ENCODE data around the gene SLK.

DNA sequence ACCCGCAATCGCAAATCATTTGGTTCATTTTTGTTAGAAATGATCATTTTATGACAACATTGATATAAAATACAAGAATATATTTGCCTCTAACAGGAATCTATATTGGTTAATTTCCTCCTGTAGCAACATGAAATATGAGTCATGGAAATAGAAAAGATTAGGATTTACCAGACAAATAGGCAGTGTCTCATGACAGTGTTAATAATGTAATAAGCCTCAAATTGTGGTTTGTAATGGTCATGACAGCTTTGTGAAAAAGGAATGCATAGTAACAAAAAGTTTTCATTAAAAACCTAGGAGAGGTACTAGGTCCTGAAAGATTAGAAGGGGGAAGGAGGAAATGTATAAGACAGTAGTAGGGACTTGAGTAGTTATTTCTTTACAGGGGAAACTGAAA, 7.9 kb upstream of the SLK start:
- TF ChIP-seq POLR2AphosphoS5 (IDR thresholded peaks at IDR 0.05; ENCODE audit: low read depth, low read length) = no peak
- TF ChIP-seq, protein P1, sequence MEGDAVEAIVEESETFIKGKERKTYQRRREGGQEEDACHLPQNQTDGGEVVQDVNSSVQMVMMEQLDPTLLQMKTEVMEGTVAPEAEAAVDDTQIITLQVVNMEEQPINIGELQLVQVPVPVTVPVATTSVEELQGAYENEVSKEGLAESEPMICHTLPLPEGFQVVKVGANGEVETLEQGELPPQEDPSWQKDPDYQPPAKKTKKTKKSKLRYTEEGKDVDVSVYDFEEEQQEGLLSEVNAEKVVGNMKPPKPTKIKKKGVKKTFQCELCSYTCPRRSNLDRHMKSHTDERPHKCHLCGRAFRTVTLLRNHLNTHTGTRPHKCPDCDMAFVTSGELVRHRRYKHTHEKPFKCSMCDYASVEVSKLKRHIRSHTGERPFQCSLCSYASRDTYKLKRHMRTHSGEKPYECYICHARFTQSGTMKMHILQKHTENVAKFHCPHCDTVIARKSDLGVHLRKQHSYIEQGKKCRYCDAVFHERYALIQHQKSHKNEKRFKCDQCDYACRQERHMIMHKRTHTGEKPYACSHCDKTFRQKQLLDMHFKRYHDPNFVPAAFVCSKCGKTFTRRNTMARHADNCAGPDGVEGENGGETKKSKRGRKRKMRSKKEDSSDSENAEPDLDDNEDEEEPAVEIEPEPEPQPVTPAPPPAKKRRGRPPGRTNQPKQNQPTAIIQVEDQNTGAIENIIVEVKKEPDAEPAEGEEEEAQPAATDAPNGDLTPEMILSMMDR (IDR thresholded peaks at IDR 0.05) = no peak

Measured in Panc1 (cell line).